Ishikawa (cell line): ENCODE measurements around the gene SUN1.

Source experiments
- CEBPB ChIP-seq: IDR thresholded peaks from 2 replicates; pipeline ENCODE4 v1.6.1; 2012
- CREB1 ChIP-seq: IDR thresholded peaks from 2 replicates; pipeline ENCODE4 v1.6.1; 2012; ENCODE audit warnings: low read depth
- EGR1 ChIP-seq: IDR thresholded peaks from 2 replicates; pipeline ENCODE4 v1.6.1; 2012
- EP300 ChIP-seq: IDR thresholded peaks from 2 replicates; pipeline ENCODE4 v1.6.1; 2012; ENCODE audit warnings: borderline replicate concordance
- FOXM1 ChIP-seq: IDR thresholded peaks from 2 replicates; pipeline ENCODE4 v1.6.1; 2012; ENCODE audit warnings: low read depth, borderline replicate concordance
- MAX ChIP-seq: IDR thresholded peaks from 2 replicates; pipeline ENCODE4 v1.6.1; 2012
- NFIC ChIP-seq: IDR thresholded peaks from 2 replicates; pipeline ENCODE4 v1.6.1; 2012
- RAD21 ChIP-seq: IDR thresholded peaks from 2 replicates; pipeline ENCODE4 v1.6.1; 2012; ENCODE audit warnings: low read depth
- TAF1 ChIP-seq: IDR thresholded peaks from 2 replicates; pipeline ENCODE4 v1.6.1; 2012; ENCODE audit warnings: low read depth, mild to moderate bottlenecking
- TCF12 ChIP-seq: IDR thresholded peaks from 2 replicates; pipeline ENCODE4 v1.6.1; 2012; ENCODE audit warnings: low read depth
- TEAD4 ChIP-seq: IDR thresholded peaks from 2 replicates; pipeline ENCODE4 v1.6.1; 2012
- USF1 ChIP-seq: IDR thresholded peaks from 2 replicates; pipeline ENCODE4 v1.6.1; 2012
- YY1 ChIP-seq: IDR thresholded peaks from 2 replicates; pipeline ENCODE4 v1.6.1; 2012; ENCODE audit warnings: low read depth
- ZBTB7A ChIP-seq: IDR thresholded peaks from 2 replicates; pipeline ENCODE4 v1.6.1; 2012; ENCODE audit warnings: low read depth
- TF ChIP-seq, protein P1 (sequence below): IDR thresholded peaks from 2 replicates; pipeline ENCODE4 v1.6.1; 2012; ENCODE audit warnings: low read depth, mild to moderate bottlenecking

Gene SUN1

GRCh38 chr7:898855-899681 is 66.8 kb downstream of the SUN1 start:
- TF ChIP-seq USF1 = no peak

GRCh38 chr7:899806-900205 is 67.5 kb downstream of the SUN1 start:
- TF ChIP-seq TEAD4 = no peak
- TF ChIP-seq CEBPB = no peak
- no peak for TF ChIP-seq NFIC
- TF ChIP-seq ZBTB7A = no peak
- no peak for TF ChIP-seq RAD21
- no peak for TF ChIP-seq CREB1
- no peak for TF ChIP-seq EP300
- no peak for TF ChIP-seq MAX
- TF ChIP-seq TAF1 = no peak
- TF ChIP-seq FOXM1 = no peak
- TF ChIP-seq, protein P1, sequence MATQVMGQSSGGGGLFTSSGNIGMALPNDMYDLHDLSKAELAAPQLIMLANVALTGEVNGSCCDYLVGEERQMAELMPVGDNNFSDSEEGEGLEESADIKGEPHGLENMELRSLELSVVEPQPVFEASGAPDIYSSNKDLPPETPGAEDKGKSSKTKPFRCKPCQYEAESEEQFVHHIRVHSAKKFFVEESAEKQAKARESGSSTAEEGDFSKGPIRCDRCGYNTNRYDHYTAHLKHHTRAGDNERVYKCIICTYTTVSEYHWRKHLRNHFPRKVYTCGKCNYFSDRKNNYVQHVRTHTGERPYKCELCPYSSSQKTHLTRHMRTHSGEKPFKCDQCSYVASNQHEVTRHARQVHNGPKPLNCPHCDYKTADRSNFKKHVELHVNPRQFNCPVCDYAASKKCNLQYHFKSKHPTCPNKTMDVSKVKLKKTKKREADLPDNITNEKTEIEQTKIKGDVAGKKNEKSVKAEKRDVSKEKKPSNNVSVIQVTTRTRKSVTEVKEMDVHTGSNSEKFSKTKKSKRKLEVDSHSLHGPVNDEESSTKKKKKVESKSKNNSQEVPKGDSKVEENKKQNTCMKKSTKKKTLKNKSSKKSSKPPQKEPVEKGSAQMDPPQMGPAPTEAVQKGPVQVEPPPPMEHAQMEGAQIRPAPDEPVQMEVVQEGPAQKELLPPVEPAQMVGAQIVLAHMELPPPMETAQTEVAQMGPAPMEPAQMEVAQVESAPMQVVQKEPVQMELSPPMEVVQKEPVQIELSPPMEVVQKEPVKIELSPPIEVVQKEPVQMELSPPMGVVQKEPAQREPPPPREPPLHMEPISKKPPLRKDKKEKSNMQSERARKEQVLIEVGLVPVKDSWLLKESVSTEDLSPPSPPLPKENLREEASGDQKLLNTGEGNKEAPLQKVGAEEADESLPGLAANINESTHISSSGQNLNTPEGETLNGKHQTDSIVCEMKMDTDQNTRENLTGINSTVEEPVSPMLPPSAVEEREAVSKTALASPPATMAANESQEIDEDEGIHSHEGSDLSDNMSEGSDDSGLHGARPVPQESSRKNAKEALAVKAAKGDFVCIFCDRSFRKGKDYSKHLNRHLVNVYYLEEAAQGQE = no peak
- no peak for TF ChIP-seq EGR1
- no peak for TF ChIP-seq USF1
- TF ChIP-seq YY1 = no peak
- no peak for TF ChIP-seq TCF12

- TF ChIP-seq, protein P1 = no peak
- no peak for TF ChIP-seq YY1
- TF ChIP-seq ZBTB7A = no peak
- TF ChIP-seq CREB1 = no peak
- TF ChIP-seq USF1 = no peak
- no peak for TF ChIP-seq FOXM1
- TF ChIP-seq TAF1 = no peak
- TF ChIP-seq RAD21 = no peak
- TF ChIP-seq EGR1 = no peak
- no peak for TF ChIP-seq EP300
- TF ChIP-seq TCF12 = no peak
- TF ChIP-seq MAX = no peak
- no peak for TF ChIP-seq NFIC
- no peak for TF ChIP-seq CEBPB
Observed at GRCh38 chr7:900331-901040, 68.2 kb downstream of the SUN1 start.

- TF ChIP-seq RAD21 = no peak
- peak; percentile 43; the same call in 1 of the 2 replicates for TF ChIP-seq ZBTB7A
- TF ChIP-seq NFIC = no peak
- TF ChIP-seq, protein P1 = no peak
- TF ChIP-seq CEBPB = no peak
- TF ChIP-seq TCF12 = no peak
- no peak for TF ChIP-seq USF1
Observed at GRCh38 chr7:901041-901387, 68.7 kb downstream of the SUN1 start.
